ENCODE data around the gene LAMB3.
A peak's percentile ranks its signal among the peaks of the same experiment; 100 is the strongest.

LAMB3 gene

DNA sequence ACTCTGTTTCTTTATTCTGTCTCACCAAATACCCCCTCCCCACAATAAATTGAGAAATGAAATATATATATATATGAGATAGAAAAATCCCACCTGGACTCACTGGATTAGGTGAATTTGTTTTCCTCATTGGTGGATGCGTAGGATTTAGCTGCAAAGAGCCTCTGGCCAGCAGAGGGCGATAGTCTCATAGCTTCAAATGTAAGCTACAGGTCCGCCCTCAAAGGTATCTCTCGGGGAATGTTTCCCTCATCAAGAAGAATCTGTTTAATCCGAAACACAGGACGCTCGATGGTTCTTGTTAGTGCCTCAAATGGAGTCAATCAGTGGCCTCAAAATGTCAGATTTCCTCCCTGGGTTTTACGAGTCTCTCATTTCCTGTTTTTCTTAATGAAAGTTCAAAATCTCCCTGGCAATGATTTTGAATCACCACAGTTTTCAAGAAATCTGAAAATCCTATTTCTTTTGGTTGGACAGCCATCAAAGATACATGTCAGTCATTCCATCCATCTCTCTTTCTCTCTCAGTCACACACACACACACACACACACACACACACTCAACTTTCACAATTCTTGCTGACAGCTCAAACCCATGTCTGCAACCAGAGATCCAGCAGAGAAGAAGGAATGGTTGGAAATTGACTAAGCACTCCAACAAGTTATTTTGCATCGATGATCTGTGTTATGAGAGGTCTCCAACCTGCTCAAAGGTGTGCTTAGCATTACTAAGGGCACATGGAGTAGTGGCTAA is 82.6 kb downstream of the LAMB3 start:
- DNase-seq: peak in 46 of 56 donors; percentile 2 to 84 (median 30)

DNA sequence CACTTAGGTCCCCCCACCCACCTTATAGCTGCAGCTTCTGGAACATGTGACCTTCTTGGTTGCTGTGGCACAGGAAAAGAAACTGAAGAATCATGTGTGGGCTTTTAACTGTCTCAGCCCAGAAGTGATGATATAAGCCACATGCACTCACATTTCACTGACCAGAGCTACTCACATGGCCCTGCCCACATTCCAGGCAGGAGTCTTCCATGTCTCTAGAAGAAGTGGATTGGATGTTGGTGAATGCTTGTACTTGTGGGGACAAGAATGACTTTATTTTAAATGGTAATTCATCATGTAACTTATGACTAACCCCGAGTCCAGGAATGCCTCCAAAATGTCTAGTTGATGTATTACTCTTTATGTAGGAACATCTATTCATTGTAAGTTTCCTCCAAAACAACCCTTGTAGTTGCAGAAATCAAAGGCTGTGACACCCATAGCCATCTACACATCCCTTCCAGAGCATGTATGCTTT is 84.5 kb downstream of the LAMB3 start:
- no peak for DNase-seq

DNA sequence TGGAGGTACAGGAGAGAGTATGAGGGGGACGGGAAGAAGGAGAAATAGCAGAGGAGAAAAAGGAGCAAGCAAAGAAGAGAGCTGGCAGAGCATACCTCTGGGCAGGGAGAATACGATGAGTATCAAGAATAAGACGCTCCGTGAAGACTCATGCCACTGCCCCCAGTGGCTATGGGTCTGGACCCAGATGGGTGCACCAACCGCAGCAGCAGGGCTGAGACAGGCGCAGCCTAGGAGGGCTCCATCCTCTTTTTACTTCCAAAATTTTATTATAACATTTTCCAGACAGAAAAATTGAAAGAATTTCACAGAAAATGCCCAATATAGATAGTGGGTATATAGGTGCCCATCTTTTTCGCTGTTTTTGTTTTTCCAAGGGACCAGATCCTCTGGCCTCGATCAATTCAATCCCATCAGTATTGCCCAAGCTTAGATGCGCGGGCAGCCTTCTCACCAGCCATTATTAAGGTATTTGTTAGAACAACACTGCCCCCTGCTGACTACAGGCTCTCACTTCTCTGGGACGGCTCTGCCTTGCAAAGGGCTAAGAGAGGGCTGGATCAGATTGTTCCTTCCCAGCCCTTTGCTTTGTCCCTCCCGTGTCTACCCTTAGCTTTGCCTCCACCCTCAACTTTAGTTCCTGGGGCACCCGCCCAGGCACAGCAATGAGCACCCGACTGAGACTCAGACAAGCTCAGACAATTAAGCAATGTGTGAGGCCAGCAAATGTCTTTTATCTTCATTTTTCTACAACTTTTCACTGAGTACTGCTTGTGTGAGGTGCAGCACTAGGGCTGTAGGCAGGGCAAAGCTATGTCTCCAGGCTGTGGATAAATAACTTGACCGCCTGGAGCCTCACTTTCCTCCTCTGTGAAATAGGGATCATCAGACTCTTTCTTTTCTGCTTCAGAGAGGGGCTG is 86.2 kb downstream of the LAMB3 start:
- DNase-seq: peak in 50 of 56 donors; percentile 12 to 92 (median 57)
